Measurements from ENCODE around the gene ATG5. TPM values are rescaled to one million over a fixed set of nuclear protein-coding genes. Genes with fewer than 3 reads are reported as not detected.
"Not testable (repeated sequence)": the region's sequence is repeated elsewhere in the genome, so short reads cannot be mapped to it uniquely, and the experiment has no call there.

Gene ATG5
- total and polyA plus RNA-seq, 9 of the 15 experiments (the other 6 are each of a cell fraction or from before 2014, with no cell fraction given) = 29.0 to 80.0 (median 53.2) TPM

DNA sequence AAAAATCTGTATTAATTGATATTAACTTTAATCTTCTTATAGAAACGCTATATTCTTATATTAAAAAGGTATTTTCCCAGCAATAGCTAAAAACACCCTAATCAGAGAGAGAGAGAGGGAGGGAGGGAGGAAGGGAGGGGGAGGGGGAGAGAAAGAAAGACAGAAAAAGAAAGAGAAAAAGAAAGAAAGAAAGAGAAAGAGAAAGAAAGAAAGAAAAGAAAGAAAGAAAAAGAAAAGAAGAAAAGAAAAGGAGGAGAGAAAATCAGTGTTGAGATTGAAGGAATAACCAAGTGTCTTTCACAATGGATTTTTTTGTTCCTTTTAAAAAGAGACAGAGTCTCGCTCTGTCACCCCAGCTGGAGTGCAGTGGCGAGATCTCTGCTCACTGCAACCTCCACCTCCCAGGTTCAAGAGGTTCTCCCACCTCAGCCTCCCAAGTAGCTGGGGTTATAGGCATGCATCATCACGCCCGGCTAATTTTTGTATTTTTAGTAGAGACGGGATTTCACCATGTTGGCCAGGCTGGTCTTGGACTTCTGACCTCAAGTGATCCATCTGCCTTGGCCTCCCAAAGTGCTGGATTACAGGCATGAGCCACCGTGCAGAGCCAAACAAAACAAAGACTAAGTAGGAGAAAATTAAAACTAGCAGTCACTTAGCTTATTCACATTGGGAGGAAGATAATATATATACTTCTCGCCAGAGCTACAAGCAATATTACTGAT lies 73.9 kb downstream of the ATG5 start:
- BruUV-seq (replicated peaks); H3K9me1 ChIP-seq (ENCODE audit: control insufficient read depth, insufficient read depth, low read length); H3K4me2 ChIP-seq (ENCODE audit: insufficient read depth, low read length); CTCF ChIA-PET (ENCODE audit: low intra/inter-chr PET ratio); in situ Hi-C loops (cut with MboI); FAIRE-seq; DNase-seq (ENCODE audit: extremely low read depth in 1 of 4, low spot score in 3 of 4); H3K4me3 ChIP-seq; H3K9me3 ChIP-seq (replicated peaks; ENCODE audit: control insufficient read depth, insufficient read depth, low read depth, low read length); H3K27ac ChIP-seq (ENCODE audit: extremely low read depth, low read depth, low read length); intact Hi-C loops (cut with micrococcal nuclease); H2AFZ ChIP-seq (ENCODE audit: low read depth, low read length); H3K9ac ChIP-seq (ENCODE audit: insufficient read depth in 1 of 2, low read depth in 2 of 2, low read length in 2 of 2); H3K4me1 ChIP-seq (replicated peaks in 1 of 2; ENCODE audit: control insufficient read depth in 2 of 2, insufficient read depth in 2 of 2, low read length in 2 of 2); H3K27me3 ChIP-seq (ENCODE audit: control insufficient read depth in 2 of 2, insufficient read depth in 2 of 2, low read length in 2 of 2); ATAC-seq; H4K20me1 ChIP-seq (replicated peaks; ENCODE audit: control insufficient read depth, insufficient read depth, low read length): not testable (repeated sequence)
- 94% methylated on average over 7 of the region's 8 CpGs for WGBS (ENCODE audit: insufficient coverage, low coverage, missing lambda C conversion rate)
- peaks cover 31% of the 10 kb centered on the region for H3K79me2 ChIP-seq (ENCODE audit: control insufficient read depth, insufficient read depth, low read length)
- POLR2A ChIA-PET = interaction anchor here (0.6 to 0.9 kb wide), 4 partner anchors 35 to 819 kb away, joined by 3 to 4 read pairs (median 3); no protein-coding TSS in a partner anchor
- TF ChIP-seq PCBP2 (IDR thresholded peaks at IDR 0.05; ENCODE audit: low read depth, low read length, poor library complexity, severe bottlenecking) = peak; percentile 48
- TF ChIP-seq KDM1A (IDR thresholded peaks at IDR 0.05) = peak in 1 of 2 experiments; percentile 44; a peak in 1 of 4 replicates
- TF ChIP-seq, protein P1, sequence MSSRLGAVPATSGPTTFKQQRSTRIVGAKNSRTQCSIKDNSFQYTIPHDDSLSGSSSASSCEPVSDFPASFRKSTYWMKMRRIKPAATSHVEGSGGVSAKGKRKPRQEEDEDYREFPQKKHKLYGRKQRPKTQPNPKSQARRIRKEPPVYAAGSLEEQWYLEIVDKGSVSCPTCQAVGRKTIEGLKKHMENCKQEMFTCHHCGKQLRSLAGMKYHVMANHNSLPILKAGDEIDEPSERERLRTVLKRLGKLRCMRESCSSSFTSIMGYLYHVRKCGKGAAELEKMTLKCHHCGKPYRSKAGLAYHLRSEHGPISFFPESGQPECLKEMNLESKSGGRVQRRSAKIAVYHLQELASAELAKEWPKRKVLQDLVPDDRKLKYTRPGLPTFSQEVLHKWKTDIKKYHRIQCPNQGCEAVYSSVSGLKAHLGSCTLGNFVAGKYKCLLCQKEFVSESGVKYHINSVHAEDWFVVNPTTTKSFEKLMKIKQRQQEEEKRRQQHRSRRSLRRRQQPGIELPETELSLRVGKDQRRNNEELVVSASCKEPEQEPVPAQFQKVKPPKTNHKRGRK (tag; IDR thresholded peaks at IDR 0.05) = peak; percentile 53
- TF ChIP-seq PCBP1 (IDR thresholded peaks at IDR 0.05; ENCODE audit: low read depth, low read length, poor library complexity, severe bottlenecking) = peak; percentile 40
- peaks cover 26% of the 10 kb centered on the region for H3K36me3 ChIP-seq (ENCODE audit: control insufficient read depth, insufficient read depth, low read length)

All from K562 (cell line).